ENCODE data around the gene TNFRSF19.
"Not testable (repeated sequence)": the region's sequence is repeated elsewhere in the genome, so short reads cannot be mapped to it uniquely, and the experiment has no call there.

TNFRSF19 gene, protein sequence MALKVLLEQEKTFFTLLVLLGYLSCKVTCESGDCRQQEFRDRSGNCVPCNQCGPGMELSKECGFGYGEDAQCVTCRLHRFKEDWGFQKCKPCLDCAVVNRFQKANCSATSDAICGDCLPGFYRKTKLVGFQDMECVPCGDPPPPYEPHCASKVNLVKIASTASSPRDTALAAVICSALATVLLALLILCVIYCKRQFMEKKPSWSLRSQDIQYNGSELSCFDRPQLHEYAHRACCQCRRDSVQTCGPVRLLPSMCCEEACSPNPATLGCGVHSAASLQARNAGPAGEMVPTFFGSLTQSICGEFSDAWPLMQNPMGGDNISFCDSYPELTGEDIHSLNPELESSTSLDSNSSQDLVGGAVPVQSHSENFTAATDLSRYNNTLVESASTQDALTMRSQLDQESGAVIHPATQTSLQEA

GRCh38 chr13:23570099-23570920 lies at the start of gene TNFRSF19:
Gene TNFRSF19 (plus strand): TSS chr13:23570412. CDS start chr13:23590184, 19,772 bp downstream.
- in situ Hi-C loops (cut with MboI; ENCODE audit: low sequenced_read_pairs) = no loop called here

DNA sequence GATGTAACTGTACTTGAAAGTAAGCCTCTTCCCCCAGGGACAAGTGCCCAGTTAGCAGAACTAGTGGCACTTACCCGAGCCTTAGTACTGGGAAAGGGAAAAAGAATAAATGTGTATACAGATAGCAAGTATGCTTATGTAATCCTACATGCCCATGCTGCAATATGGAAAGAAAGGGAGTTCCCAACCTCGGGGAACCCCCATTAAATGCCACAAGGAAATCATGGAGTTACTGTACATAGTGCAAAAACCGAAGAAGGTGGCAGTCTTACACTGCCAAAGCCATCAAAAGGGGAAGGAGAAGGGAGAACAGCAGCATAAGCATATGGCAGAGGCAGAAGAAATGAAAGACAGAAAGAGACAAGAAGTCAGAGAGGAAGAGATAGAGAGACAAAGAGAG lies 40.3 kb upstream of the TNFRSF19 start:
- in situ Hi-C loops (cut with MboI; ENCODE audit: low sequenced_read_pairs) = not testable (repeated sequence)

DNA sequence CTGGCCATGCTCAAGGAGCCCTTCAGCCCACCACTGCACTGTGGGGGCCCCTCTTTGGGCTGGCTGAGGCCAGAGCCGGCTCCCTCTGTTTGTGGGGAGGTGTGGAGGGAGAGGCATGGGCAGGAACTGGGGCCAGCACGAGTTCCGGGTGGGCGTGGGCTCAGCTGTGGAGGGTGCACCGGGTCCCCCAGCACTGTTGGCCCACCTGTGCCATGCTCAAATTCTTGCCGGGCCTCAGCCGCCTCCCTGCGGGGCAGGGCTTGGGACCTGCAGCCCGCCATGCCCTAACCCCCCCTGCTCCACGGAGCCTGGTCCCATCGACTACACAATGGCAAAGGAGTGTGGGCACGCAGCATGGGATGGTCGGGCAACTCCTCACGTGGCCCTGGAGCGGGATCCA lies 38.8 kb upstream of the TNFRSF19 start:
- in situ Hi-C loops (cut with MboI; ENCODE audit: low sequenced_read_pairs) = no loop called here

- in situ Hi-C loops (cut with MboI; ENCODE audit: low sequenced_read_pairs) = no loop called here
Measured at GRCh38 chr13:23534090-23534489, 36.1 kb upstream of the TNFRSF19 start.

DNA sequence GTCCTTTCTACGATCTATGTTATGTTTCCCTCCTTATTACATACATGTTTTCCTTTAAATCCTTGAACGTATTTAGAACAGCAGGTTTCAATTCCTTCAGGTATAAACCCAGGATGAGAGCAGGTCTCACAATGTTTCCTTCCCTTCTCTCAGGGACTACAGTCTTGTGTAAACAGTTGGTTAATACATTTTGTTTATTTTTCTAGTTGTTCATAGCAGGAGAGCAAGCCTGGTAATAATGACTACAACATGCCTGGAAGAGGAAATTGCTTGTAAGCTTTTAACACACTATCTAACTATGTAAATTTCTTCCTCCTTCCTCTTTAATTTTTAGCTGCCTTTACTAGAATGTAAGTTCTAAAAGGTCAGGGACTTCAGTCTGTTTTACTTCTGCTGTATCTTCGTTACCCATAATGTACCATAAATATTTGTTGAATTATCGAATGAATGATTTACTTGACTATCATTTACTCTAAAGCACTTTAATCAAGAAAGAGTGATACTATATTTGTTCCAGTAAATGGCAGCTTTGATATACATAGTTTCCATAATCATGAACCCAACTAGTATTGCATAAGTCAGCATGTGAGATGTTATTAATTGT lies 28.9 kb upstream of the TNFRSF19 start:
- in situ Hi-C loops (cut with MboI; ENCODE audit: low sequenced_read_pairs) = no loop called here

GRCh38 chr13:23544668-23545067 lies 25.5 kb upstream of the TNFRSF19 start:
- in situ Hi-C loops (cut with MboI; ENCODE audit: low sequenced_read_pairs) = no loop called here

- in situ Hi-C loops (cut with MboI; ENCODE audit: low sequenced_read_pairs) = no loop called here
Measured at GRCh38 chr13:23547000-23547590, 23.1 kb upstream of the TNFRSF19 start.

DNA sequence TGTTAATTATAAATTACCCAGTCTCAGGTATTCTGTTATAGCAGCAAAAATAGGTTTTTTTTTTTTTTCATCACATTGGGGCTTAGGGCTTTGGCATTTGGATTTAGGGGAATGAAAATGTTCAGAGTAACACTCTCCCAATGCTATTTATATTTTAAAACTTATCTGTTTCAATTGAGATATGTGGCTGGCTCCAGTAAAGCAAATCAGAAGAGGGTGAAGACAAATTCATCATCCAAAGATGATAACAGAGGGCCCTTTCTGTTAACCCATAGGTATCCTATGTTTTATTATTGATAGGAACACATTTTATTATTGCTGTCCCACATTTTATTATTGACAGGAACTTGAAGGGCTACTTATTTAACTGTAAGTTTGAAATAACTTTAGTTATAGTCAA lies 20.5 kb upstream of the TNFRSF19 start:
- in situ Hi-C loops (cut with MboI; ENCODE audit: low sequenced_read_pairs) = no loop called here

GRCh38 chr13:23550163-23550562 lies 20.0 kb upstream of the TNFRSF19 start:
- in situ Hi-C loops (cut with MboI; ENCODE audit: low sequenced_read_pairs) = no loop called here

DNA sequence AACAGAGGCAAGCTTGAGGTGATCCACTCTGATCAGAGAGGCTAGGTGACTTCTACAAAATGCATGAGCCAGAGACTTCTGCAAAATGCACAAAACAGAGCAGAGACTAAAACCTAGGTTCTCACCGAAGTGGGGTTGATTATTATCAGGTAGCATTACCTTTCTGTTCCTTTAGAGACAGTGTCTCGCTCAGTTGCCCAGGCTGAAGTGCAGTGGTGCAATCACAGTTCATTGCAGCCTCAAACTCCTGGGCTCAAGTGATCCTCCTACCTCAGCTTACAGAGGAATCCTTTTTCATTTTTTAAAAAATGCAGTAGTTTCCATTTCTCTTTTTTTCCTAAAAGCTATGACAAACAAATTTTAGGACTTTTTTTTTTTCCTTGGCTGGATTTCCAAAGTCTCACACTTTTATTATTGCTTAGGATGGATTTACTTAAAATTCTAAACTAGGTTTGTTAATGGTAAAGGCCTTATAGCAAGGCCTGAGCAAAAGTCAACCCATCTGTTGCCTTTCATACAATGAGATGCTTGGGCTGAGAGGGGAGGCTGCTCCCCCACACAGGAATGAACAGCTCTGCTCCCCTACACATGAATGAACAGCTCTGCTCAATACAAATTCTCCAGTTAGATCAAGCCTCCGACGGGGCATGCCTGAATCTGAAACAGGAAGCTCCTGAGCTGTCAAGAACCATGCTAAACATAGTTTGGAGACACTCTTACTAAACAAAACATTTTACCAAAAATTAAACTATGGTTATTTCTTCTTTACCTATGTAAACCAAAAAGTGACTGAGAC lies 18.8 kb upstream of the TNFRSF19 start:
- in situ Hi-C loops (cut with MboI; ENCODE audit: low sequenced_read_pairs) = no loop called here

GRCh38 chr13:23552171-23552570 lies 18.0 kb upstream of the TNFRSF19 start:
- in situ Hi-C loops (cut with MboI; ENCODE audit: low sequenced_read_pairs) = no loop called here

- in situ Hi-C loops (cut with MboI; ENCODE audit: low sequenced_read_pairs) = no loop called here
Measured at GRCh38 chr13:23552661-23553060, 17.6 kb upstream of the TNFRSF19 start.

GRCh38 chr13:23554000-23554399 lies 16.2 kb upstream of the TNFRSF19 start:
- in situ Hi-C loops (cut with MboI; ENCODE audit: low sequenced_read_pairs) = no loop called here

GRCh38 chr13:23557043-23557442 lies 13.2 kb upstream of the TNFRSF19 start:
- in situ Hi-C loops (cut with MboI; ENCODE audit: low sequenced_read_pairs) = no loop called here

GRCh38 chr13:23557733-23558132 lies 12.5 kb upstream of the TNFRSF19 start:
- in situ Hi-C loops (cut with MboI; ENCODE audit: low sequenced_read_pairs) = no loop called here

- in situ Hi-C loops (cut with MboI; ENCODE audit: low sequenced_read_pairs) = no loop called here
Measured at GRCh38 chr13:23558675-23559536, 11.3 kb upstream of the TNFRSF19 start.

GRCh38 chr13:23560571-23561089 lies 9.6 kb upstream of the TNFRSF19 start:
- in situ Hi-C loops (cut with MboI; ENCODE audit: low sequenced_read_pairs) = no loop called here

DNA sequence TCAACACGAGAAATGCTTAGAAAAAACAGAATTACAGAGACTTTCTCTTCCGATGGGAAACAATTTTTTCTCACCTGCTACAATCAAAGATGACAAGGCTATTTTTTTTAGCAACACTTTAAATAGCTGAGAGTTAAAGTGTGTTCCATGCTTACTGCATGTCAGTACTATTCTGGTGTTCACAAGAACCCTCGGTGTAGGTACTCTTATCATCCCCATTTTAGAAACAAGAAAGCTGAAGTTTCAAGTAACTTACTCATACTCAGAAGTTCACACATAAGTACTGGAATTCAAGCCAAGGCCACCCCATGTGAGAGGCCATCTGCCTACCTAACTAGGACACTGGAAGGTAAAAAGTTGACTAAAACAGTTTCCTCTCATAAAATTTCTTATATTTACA lies 9.0 kb upstream of the TNFRSF19 start:
- in situ Hi-C loops (cut with MboI; ENCODE audit: low sequenced_read_pairs) = no loop called here
